Neural progenitor cell (in vitro differentiated cells): Measurements from ENCODE around the gene ITPR1. TPM values are rescaled to one million over a fixed set of nuclear protein-coding genes. Genes with fewer than 3 reads are reported as not detected.

Experiments
- DNase-seq: peaks from one replicate; pipeline ENCODE4 v3.0.0-alpha.2; 2016; ENCODE audit warnings: low spot score
- H2AFZ ChIP-seq: fragments of 200-600 bp; sonication (generic); replicated peaks from 2 replicates; pipeline ENCODE4 v1.6.1; 2016; ENCODE audit warnings: antibody characterized with exemption
- H3F3A ChIP-seq: fragments of 200-600 bp; sonication (generic); 2 replicates; pipeline ENCODE4 v1.6.1; 2016; ENCODE audit warnings: antibody characterized with exemption, low read depth
- H3K27ac ChIP-seq: fragments of 200-600 bp; sonication (generic); 2 replicates; pipeline ENCODE4 v1.5.1; 2016; ENCODE audit warnings: mild to moderate bottlenecking
- H3K27me3 ChIP-seq: fragments of 200-600 bp; sonication (generic); 2 replicates; pipeline ENCODE4 v1.6.1; 2016; ENCODE audit warnings: mild to moderate bottlenecking, moderate library complexity
- H3K36me3 ChIP-seq: fragments of 200-600 bp; sonication (generic); 2 replicates; pipeline ENCODE4 v1.5.1; 2016
- H3K4me1 ChIP-seq: fragments of 200-600 bp; sonication (generic); 2 replicates; pipeline ENCODE4 v1.6.1; 2016; ENCODE audit warnings: mixed run types
- H3K4me2 ChIP-seq: fragments of 200-600 bp; sonication (generic); 2 replicates; pipeline ENCODE4 v1.6.1; 2016
- H3K4me3 ChIP-seq: fragments of 200-600 bp; sonication (generic); 2 replicates; pipeline ENCODE4 v1.5.1; 2016
- H3K79me2 ChIP-seq: fragments of 200-600 bp; sonication (generic); 2 replicates; pipeline ENCODE4 v1.6.1; 2016; ENCODE audit warnings: low read depth
- H3K9ac ChIP-seq: fragments of 200-600 bp; sonication (generic); 2 replicates; pipeline ENCODE4 v1.6.1; 2016
- H3K9me3 ChIP-seq: fragments of 200-600 bp; sonication (generic); 2 replicates; pipeline ENCODE4 v1.5.1; 2016; ENCODE audit warnings: low read depth
- H4K20me1 ChIP-seq: fragments of 200-600 bp; sonication (generic); 2 replicates; pipeline ENCODE4 v1.6.1; 2016; ENCODE audit warnings: low read depth
- H3K27ac Mint-ChIP-seq: 3 replicates; pipeline ENCODE4 v1.8.0; 2021; ENCODE audit warnings: mixed read lengths
- H3K27me3 Mint-ChIP-seq: 2 replicates; pipeline ENCODE4 v1.8.0; 2022; ENCODE audit warnings: low read depth, mild to moderate bottlenecking, inconsistent platforms, moderate library complexity, mixed read lengths; ENCODE audit not compliant: insufficient read depth
- H3K36me3 Mint-ChIP-seq: 3 replicates; pipeline ENCODE4 v1.8.0; 2021; ENCODE audit warnings: mixed read lengths
- H3K4me1 Mint-ChIP-seq: 3 replicates; pipeline ENCODE4 v1.8.0; 2021; ENCODE audit warnings: mixed read lengths
- H3K4me3 Mint-ChIP-seq: 3 replicates; pipeline ENCODE4 v1.8.0; 2021; ENCODE audit warnings: mild to moderate bottlenecking, moderate library complexity, mixed read lengths
- H3K9me3 Mint-ChIP-seq: 3 replicates; pipeline ENCODE4 v1.8.0; 2020; ENCODE audit warnings: mixed read lengths
- CTCF ChIP-seq: fragments of 200-600 bp; sonication (generic); IDR thresholded peaks from 2 replicates; pipeline ENCODE4 v1.5.1; 2017; ENCODE audit warnings: antibody characterized with exemption, mild to moderate bottlenecking
- EZH2 ChIP-seq: fragments of 200-600 bp; sonication (generic); IDR thresholded peaks from 2 replicates; pipeline ENCODE4 v1.6.1; 2017; ENCODE audit warnings: antibody characterized with exemption, mild to moderate bottlenecking, moderate library complexity
- EZH2phosphoT487 ChIP-seq: fragments of 200-600 bp; sonication (generic); IDR thresholded peaks from 2 replicates; pipeline ENCODE4 v1.6.1; 2017; ENCODE audit warnings: antibody characterized with exemption
- total RNA-seq: library from RNA; depleted of rRNA; stranded (reverse); fragments of >200 nt; gene quantifications from 2 replicates; pipeline ENCODE4 v1.2.3, GENCODE V29; 2015; ENCODE audit warnings: low replicate concordance

The ITPR1 gene
- total RNA-seq, 1 donor from 2014 or later, result 5.0 TPM

- H3K36me3 Mint-ChIP-seq, result no peaks in the 10 kb centered on the region
- no peaks in the 10 kb centered on the region for H3K79me2 ChIP-seq
Measured at GRCh38 chr3:4471907-4472306, 21.2 kb upstream of the ITPR1 start.

GRCh38 chr3:4472312-4472711 lies 20.8 kb upstream of the ITPR1 start:
- no peaks in the 10 kb centered on the region for H3K79me2 ChIP-seq
- peaks cover 9% of the 10 kb centered on the region for H3F3A ChIP-seq
- no peak overlapping the region for H3K4me3 ChIP-seq
- Mint-ChIP-seq H3K9me3 (no peaks in the 10 kb centered on the region), H3K36me3 (no peaks in the 10 kb centered on the region), H3K27ac (no peak overlapping the region), H3K4me1 (peaks cover 10% of the 10 kb centered on the region), H3K4me3 (no peak overlapping the region), H3K27me3 (no peaks in the 10 kb centered on the region)
- TF ChIP-seq EZH2 (no peak), CTCF (no peak), EZH2phosphoT487 (no peak)
- no peak overlapping the region for H3K9ac ChIP-seq
- no peak overlapping the region for H2AFZ ChIP-seq
- H3K27ac ChIP-seq, result no peak overlapping the region
- H3K9me3 ChIP-seq, result no peaks in the 10 kb centered on the region
- no peaks in the 10 kb centered on the region for H3K27me3 ChIP-seq
- no peak overlapping the region for H3K4me2 ChIP-seq
- no peak for DNase-seq
- no peaks in the 10 kb centered on the region for H3K36me3 ChIP-seq
- peaks cover 9% of the 10 kb centered on the region for H3K4me1 ChIP-seq
- H4K20me1 ChIP-seq, result no peaks in the 10 kb centered on the region

More at GRCh38 chr3:4471907-4472306, 21.2 kb upstream of the ITPR1 start:
- Mint-ChIP-seq H3K4me1 (peaks cover 12% of the 10 kb centered on the region), H3K4me3 (no peak overlapping the region), H3K9me3 (no peaks in the 10 kb centered on the region), H3K27me3 (no peaks in the 10 kb centered on the region), H3K27ac (no peak overlapping the region)
- TF ChIP-seq EZH2phosphoT487 (no peak), CTCF (no peak), EZH2 (no peak)
- H3K9me3 ChIP-seq, result no peaks in the 10 kb centered on the region
- no peaks in the 10 kb centered on the region for H3K27me3 ChIP-seq
- H3K27ac ChIP-seq, result no peak overlapping the region
- H3K9ac ChIP-seq, result no peak overlapping the region
- H2AFZ ChIP-seq, result no peak overlapping the region
- no peak overlapping the region for H3K4me2 ChIP-seq
- H3K4me1 ChIP-seq, result peaks cover 9% of the 10 kb centered on the region
- H3K36me3 ChIP-seq, result no peaks in the 10 kb centered on the region
- H3K4me3 ChIP-seq, result no peak overlapping the region
- no peaks in the 10 kb centered on the region for H4K20me1 ChIP-seq
- peaks cover 9% of the 10 kb centered on the region for H3F3A ChIP-seq
- no peak for DNase-seq

GRCh38 chr3:4472766-4473165 lies 20.4 kb upstream of the ITPR1 start:
- no peaks in the 10 kb centered on the region for H3K9me3 Mint-ChIP-seq
- Histone ChIP-seq H3K4me2 (no peak overlapping the region), H3K79me2 (no peaks in the 10 kb centered on the region), H3K4me1 (peaks cover 9% of the 10 kb centered on the region), H2AFZ (no peak overlapping the region), H3K36me3 (no peaks in the 10 kb centered on the region), H4K20me1 (no peaks in the 10 kb centered on the region), H3K9ac (no peak overlapping the region), H3K27me3 (no peaks in the 10 kb centered on the region), H3K27ac (no peak overlapping the region), H3K4me3 (no peak overlapping the region), H3K9me3 (no peaks in the 10 kb centered on the region), H3F3A (peaks cover 9% of the 10 kb centered on the region)
- H3K4me3 Mint-ChIP-seq, result no peak overlapping the region
- H3K27me3 Mint-ChIP-seq, result no peaks in the 10 kb centered on the region
- no peak overlapping the region for H3K27ac Mint-ChIP-seq
- peaks cover 9% of the 10 kb centered on the region for H3K4me1 Mint-ChIP-seq
- no peak for TF ChIP-seq EZH2phosphoT487
- no peak for TF ChIP-seq EZH2
- TF ChIP-seq CTCF, result no peak
- no peak for DNase-seq
- no peaks in the 10 kb centered on the region for H3K36me3 Mint-ChIP-seq
